ENCODE measurements around the gene PSMF1.

DNA sequence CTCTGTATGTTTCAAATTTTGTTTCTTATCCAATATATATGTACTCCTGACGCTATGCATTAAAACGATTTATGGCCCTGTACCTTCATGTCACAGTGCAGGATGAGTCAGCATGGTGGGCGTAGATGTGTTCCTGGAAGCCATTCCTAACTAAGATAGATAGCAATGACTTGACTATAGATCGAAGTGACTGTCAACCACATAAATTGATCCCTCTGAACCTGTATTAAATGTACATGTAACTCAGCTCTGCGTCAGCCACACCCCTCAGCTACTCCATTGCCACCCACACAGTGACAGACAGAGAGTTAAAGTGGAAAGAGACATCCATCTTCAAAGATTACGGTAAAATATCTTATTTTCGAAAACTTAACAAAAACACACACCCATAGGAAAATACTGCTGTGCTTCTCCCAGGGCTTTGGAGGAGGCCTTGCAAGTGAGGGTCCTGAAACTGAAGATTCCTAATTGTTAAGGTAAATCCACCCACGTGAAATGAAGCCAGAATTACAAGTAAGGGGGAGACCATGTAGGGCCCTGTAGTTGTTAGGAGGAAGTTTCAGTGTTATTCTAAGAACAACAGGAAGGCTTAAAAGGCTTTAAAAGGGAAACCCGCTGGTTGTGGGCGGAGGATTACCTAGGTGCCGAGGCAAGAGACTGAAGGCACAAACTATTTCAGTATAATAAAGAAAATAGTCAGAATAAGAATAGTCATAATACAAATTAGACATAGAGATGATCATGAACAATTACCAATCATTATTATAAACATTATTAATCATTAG lies 97.2 kb downstream of the PSMF1 start:
- TF ChIP-seq, protein P1, sequence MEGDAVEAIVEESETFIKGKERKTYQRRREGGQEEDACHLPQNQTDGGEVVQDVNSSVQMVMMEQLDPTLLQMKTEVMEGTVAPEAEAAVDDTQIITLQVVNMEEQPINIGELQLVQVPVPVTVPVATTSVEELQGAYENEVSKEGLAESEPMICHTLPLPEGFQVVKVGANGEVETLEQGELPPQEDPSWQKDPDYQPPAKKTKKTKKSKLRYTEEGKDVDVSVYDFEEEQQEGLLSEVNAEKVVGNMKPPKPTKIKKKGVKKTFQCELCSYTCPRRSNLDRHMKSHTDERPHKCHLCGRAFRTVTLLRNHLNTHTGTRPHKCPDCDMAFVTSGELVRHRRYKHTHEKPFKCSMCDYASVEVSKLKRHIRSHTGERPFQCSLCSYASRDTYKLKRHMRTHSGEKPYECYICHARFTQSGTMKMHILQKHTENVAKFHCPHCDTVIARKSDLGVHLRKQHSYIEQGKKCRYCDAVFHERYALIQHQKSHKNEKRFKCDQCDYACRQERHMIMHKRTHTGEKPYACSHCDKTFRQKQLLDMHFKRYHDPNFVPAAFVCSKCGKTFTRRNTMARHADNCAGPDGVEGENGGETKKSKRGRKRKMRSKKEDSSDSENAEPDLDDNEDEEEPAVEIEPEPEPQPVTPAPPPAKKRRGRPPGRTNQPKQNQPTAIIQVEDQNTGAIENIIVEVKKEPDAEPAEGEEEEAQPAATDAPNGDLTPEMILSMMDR (IDR thresholded peaks at IDR 0.05; ENCODE audit: insufficient read depth, low read depth, low read length) = no peak
- no peak for TF ChIP-seq EZH2 (IDR thresholded peaks at IDR 0.05; ENCODE audit: insufficient read depth, low read length)
